ENCODE measurements around the gene PHF20. TPM values are rescaled to one million over a fixed set of nuclear protein-coding genes. Genes with fewer than 3 reads are reported as not detected.
"Not testable (repeated sequence)": the region's sequence is repeated elsewhere in the genome, so short reads cannot be mapped to it uniquely, and the experiment has no call there.

PHF20 gene
- total RNA-seq, 1 experiment from 2014 or later = 28.9 TPM

DNA sequence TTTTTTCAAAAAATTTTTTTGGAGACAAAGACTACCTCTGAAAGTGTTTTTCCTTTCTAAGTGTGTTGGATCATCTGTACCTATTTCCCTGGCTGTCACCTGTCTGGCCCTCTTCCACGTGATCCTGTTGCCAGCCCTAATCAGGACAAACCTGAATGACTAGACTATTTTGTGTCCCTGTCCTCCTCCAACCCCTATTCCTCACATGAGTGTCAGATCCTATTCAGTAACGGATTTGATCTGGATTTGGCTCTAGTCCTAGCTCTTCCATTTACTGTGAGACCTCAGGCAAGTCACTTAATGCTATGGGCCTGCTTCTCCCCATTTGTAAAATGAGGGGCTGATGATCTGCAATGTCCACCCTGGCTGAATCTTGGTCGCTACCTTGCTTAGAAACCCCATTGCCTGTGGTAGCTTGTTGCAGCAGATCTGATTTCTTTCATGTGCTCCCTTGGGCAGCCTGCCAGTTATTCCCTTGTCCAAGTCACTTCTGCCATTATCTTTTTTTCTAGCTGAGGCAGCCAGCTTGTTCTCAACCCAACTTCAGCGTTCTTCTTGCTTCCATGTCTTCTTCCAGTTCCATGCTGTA, 4.8 kb downstream of the PHF20 start:
- DNase-seq (ENCODE audit: low spot score) = no peak

- DNase-seq (ENCODE audit: low spot score) = not testable (repeated sequence)
Measured at GRCh38 chr20:35783811-35784210, 12.0 kb downstream of the PHF20 start.

DNA sequence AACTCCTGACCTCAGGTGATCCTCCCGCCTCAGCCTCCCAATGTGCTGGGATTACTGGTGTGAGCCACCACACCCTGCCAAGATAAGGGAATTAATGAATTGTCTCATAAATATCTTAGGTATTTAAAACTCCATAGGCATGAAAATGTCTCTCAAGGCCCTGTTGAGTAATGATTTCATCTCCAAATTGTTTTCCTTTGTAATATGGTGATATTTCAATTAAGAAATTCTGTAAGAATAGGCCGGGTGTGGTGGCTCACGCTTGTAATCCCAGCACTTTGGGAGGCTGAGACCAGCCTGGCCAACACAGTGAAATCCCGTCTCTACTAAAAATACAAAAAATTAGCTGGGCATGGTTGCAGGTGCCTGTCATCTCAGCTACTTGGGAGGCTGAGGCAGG, 13.7 kb downstream of the PHF20 start:
- DNase-seq (ENCODE audit: low spot score) = not testable (repeated sequence)

GRCh38 chr20:35788796-35789195, 17.0 kb downstream of the PHF20 start:
- DNase-seq (ENCODE audit: low spot score) = no peak

DNA sequence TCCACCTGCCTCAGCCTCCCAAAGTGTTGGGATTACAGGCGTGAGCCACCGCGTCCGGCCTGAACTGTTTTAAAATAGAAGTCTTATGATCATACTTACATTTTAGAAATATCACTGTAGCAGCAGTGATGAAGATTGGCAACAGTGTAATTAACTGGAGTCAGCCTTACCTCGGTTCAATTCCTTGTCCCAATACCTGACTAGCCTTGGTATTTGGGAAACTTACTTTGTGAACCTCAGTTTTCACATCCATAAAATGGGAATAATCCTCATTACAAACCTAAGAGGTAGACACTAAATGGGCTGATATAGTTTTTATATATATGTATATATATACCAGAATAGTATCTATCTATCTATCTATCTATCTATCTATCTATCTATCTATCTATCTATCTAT, 19.3 kb downstream of the PHF20 start:
- no peak for DNase-seq (ENCODE audit: low spot score)

DNA sequence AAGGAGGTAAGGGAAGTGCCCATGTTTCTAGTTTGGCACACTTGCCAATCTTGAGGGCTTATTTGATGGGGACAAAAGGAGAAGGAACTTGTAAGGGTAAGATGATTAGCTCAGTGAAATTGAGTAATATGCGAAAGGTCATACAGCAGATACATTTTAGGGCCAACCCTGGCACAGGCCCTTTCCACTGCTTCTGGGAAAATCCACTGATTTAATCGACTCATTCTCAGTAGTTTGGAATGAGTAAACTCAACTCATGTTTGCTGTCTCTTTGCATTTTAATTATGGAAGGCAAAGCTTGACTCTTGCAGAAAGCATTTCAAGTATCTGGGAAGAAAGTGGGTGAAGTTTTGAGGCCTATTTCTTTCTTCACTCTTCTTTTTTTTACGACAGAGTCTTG, 20.0 kb downstream of the PHF20 start:
- peak; percentile 28 for DNase-seq (ENCODE audit: low spot score)

GRCh38 chr20:35792740-35793139, 20.9 kb downstream of the PHF20 start:
- no peak for DNase-seq (ENCODE audit: low spot score)

DNA sequence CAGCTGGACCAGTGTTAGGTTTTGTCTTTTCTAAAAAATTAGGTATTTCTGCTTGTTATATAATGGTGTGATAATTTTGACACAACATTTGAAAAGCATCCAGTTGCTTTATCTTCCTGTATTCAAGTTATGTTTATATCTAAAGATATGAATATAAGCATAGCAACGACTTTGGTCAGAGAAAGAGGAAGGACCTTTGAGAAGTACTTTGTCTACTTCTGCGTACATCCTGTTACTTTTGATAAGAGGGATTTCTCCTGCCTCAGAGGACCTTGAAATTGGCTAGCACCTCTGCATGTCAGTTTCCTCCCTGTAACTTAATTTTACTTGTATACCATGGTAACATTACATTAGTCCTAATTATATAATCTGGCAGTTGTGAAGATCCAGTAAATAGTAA, 24.8 kb downstream of the PHF20 start:
- DNase-seq (ENCODE audit: low spot score) = no peak

DNA sequence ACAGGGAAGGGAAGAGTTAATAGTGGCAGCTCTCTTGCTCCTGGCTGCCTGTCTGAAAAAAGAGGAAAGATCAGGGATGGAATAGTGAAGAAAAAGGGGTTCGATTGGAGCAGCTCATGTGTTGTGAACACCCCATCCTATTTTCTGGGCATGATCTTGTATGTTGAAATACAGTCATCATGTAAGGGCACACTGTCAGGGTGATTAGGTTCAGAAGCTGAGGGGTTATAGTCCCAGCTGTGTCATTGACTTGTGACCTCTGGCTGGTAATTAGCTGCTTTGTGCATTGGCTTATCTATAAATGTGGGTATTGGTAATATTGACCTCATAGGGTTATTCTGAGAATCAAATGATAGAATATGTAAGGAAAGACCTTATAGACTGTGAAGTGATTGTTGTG, 30.1 kb downstream of the PHF20 start:
- DNase-seq (ENCODE audit: low spot score) = no peak

DNA sequence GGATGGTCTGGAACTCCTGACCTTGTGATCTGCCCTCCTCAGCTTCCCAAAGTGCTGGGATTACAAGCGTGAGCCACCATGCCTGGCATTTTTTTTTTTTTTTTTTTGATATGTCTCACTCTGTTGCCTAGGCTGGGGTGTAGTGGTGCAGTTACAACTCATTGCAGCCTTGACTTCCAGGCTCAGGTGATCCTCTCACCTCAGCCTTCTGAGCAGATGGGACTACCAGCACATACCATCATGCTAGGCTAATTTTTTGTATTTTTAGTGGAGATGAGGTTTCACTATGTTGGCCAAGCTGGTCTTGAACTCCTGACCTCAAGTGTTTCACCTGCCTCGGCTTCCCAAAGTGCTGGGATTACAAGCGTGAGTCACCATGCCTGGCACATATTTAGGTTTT, 34.3 kb downstream of the PHF20 start:
- no peak for DNase-seq (ENCODE audit: low spot score)

GRCh38 chr20:35807877-35808276, 36.1 kb downstream of the PHF20 start:
- no peak for DNase-seq (ENCODE audit: low spot score)

- peak; percentile 47 for DNase-seq (ENCODE audit: low spot score)
Measured at GRCh38 chr20:35820715-35821114, 48.9 kb downstream of the PHF20 start.

- peak; percentile 86 for DNase-seq (ENCODE audit: low spot score)
Measured at GRCh38 chr20:35821807-35822242, 50.0 kb downstream of the PHF20 start.

DNA sequence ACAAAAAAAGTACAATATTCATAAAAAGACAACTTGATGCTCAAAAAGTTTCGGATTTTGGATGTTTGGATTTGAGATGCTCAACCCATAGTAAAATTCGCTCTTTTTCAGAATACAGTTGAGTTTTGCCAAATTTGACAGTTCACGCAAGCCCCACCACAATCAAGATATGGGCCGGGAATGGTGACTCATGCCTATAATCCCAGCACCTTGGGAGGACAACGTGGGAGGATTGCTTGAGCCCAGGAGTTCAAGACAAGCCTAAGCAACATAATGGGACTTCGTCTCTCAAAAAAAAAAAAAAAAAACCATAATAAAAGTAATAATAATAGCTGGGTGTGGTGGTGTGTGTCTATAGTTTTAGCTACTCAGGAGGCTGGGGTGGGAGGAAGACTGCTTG, 51.3 kb downstream of the PHF20 start:
- DNase-seq (ENCODE audit: low spot score) = peak; percentile 41

- peak; percentile 21 for DNase-seq (ENCODE audit: low spot score)
Measured at GRCh38 chr20:35823937-35824336, 52.1 kb downstream of the PHF20 start.

- DNase-seq (ENCODE audit: low spot score) = no peak
Measured at GRCh38 chr20:35826397-35826998, 54.7 kb downstream of the PHF20 start.

GRCh38 chr20:35828434-35828833, 56.6 kb downstream of the PHF20 start:
- DNase-seq (ENCODE audit: low spot score) = no peak

DNA sequence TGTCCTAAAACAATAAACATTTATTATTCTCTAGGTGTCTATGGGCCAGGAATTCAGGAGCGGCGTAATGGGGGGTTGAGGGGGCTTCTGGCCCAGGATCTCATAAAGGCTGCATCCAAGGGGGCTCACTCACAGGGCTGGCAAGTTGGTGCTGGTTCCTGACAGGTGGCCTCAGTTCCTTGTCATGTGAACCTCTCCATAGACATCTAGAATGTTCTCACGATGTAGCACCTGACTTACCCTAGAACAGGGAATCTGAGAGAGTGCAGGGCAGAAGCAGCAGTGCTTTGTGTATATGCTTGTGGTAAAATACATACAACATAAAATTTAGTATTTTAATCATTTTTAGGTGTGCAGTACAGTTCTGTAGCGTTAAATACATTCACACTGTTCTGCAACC, 57.1 kb downstream of the PHF20 start:
- no peak for DNase-seq (ENCODE audit: low spot score)

DNA sequence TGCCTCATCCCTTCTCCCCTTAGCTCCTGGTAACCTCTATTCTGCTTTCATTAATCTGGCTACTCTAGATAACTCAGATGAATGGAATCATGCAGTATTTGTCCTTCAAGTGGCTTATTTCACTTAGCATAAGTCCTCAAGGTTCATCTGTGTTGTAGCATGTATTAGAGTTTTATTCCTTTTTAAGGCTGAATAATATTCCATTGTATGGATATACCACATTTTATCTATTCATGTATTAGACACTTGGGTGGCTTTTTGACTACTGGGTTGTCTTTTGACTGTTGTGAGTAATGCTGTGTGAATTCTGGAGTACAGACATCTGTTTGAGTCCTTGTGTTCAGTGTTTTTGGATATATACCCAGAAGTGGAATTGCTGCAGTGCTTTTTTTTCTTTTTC, 58.4 kb downstream of the PHF20 start:
- DNase-seq (ENCODE audit: low spot score) = no peak

DNA sequence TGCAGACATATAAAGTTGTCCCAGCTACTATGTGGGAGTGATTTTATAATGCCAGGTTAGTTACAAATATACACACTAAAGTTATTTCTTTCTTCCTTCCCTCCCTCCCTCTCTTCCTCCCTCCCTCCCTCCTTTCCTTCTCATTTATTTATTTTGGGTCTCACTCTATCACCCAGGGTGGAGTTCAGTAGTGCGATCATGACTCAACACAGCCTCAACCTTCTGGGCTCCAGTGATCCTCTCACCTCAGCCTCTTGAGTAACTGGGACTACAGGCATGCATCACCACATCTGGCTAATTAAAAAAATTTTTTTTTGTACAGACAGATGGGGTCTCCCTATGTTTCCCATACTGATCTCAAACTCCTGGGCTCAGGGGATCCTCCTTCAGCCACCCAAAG, 59.2 kb downstream of the PHF20 start:
- peak; percentile 49 for DNase-seq (ENCODE audit: low spot score)

GRCh38 chr20:35831971-35832370, 60.2 kb downstream of the PHF20 start:
- DNase-seq (ENCODE audit: low spot score) = no peak

DNA sequence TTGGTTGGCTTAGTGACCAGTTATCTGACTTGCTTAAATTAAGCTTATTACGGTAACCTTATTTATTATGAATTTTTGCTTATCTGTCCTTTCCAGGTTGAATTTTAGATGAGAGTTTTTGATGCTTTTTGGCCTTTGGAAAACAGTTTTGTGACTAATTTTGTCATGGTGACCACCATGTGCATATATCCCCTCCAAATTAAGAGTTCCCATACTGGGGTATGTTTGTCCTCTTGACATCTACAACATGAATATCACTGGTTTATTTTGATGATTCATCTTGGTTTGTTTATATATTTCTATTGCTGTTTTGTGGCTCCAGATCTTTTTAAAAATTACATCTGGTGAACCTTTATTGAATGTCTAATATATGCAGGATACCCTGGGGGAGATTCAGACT, 61.4 kb downstream of the PHF20 start:
- DNase-seq (ENCODE audit: low spot score) = no peak

DNA sequence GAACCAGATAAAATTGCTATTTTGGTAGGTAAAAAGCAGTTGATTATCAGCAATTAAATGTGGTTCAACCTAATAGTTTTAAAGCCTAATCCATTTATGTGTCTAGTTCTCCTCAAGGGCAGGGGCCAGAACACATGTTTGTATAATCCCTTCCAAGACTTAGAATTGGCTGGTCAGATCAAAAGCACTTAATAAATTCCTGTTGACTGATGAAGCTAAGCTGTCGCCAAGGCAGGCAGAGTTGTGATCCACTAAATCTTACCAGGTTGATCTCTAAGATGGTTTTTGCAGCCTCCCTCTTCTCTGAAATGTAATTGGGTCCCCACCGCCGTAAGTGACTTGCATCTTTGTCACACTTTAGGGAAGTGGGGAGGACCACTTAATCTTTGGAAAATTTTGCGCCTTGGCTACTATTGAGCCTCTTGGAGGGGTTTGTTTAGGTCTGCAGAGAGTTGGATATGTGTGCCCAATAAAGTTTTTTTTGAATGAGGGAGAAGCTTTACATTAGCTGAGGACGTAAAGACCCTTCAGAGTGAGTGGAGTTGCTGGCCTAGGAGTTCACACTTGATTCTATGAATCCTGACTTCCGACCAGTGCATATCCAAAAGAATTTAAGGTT, 65.9 kb downstream of the PHF20 start:
- DNase-seq (ENCODE audit: low spot score) = no peak

DNA sequence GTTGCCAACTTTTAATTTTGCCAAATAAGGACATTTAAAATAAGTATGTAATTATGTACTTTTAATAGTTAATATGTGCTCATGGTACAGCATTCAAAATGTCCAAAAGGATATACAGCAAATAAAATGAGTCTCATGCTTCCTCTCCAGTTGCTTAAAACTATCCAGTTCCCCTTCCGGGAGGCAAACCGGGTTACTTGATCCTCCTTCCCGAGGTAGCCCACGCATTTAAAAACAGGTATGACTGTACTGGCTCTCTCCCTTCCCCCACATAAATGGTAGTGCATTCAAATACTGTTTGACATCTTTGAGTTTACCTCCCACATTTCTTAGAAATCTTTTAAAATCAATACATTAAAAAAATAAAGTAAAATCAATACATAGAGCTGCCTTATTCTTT, 66.4 kb downstream of the PHF20 start:
- no peak for DNase-seq (ENCODE audit: low spot score)

Measured in A172 (cell line).